Measurements from ENCODE around the gene UGGT2. TPM values are rescaled to one million over a fixed set of nuclear protein-coding genes. Genes with fewer than 3 reads are reported as not detected.

Gene UGGT2
- total RNA-seq, 4 donors from 2014 or later = 8.7 to 21.5 (median 13.6) TPM

DNA sequence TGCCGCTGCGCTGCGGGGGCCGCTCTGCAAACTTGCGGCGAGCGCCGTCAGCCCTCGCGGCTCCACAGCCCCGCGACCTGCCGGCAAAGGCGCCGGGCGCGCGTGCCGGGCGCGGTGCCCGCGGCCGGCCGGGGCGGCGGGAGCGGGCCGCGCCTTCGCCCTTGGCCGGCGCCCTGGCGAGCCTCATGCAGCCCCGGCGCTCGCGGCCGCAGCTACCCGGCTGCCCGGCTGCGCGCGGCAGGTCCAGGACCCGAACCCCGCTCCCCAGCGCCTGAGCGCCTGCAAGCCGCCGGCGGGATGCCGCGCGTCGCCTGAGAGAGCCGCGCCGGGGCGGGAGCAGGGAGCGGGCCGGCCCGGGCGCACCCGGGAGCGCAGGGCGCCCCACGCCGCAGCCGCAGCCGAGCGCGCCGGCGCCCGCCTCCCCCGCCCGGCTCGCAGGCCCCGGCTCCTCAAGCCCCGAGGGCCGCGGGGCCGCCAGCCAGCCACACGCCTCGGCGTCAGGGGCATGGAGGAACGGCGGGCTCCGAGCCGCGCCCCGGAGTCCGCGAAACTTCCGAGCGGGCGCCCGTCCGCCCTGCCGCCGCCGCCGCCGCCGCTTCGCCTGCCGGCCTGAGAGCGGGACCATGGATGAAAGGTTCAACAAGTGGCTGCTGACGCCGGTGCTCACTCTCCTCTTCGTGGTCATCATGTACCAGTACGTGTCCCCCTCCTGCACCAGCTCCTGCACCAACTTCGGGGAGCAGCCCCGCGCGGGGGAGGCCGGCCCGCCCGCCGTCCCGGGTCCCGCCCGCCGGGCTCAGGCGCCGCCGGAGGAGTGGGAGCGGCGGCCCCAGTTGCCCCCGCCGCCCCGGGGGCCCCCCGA lies 37.3 kb upstream of the UGGT2 start:
- H3K4me3 ChIP-seq (ENCODE audit: low read depth, poor library complexity, severe bottlenecking) = peak overlapping the region; percentile 28
- intact Hi-C loops (cut with DNase I; ENCODE audit: low total_unique reads) = no loop called here
- no peak for TF ChIP-seq POLR2A (IDR thresholded peaks at IDR 0.05)
- TF ChIP-seq, protein P1, sequence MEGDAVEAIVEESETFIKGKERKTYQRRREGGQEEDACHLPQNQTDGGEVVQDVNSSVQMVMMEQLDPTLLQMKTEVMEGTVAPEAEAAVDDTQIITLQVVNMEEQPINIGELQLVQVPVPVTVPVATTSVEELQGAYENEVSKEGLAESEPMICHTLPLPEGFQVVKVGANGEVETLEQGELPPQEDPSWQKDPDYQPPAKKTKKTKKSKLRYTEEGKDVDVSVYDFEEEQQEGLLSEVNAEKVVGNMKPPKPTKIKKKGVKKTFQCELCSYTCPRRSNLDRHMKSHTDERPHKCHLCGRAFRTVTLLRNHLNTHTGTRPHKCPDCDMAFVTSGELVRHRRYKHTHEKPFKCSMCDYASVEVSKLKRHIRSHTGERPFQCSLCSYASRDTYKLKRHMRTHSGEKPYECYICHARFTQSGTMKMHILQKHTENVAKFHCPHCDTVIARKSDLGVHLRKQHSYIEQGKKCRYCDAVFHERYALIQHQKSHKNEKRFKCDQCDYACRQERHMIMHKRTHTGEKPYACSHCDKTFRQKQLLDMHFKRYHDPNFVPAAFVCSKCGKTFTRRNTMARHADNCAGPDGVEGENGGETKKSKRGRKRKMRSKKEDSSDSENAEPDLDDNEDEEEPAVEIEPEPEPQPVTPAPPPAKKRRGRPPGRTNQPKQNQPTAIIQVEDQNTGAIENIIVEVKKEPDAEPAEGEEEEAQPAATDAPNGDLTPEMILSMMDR (IDR thresholded peaks at IDR 0.05) = no peak
- 0% methylated on average over 12 to 48 of the region's 133 CpGs for WGBS, 2 donors
- DNase-seq (ENCODE audit: low spot score in 2 of 2) = peak in 1 of 2 donors; percentile 83

DNA sequence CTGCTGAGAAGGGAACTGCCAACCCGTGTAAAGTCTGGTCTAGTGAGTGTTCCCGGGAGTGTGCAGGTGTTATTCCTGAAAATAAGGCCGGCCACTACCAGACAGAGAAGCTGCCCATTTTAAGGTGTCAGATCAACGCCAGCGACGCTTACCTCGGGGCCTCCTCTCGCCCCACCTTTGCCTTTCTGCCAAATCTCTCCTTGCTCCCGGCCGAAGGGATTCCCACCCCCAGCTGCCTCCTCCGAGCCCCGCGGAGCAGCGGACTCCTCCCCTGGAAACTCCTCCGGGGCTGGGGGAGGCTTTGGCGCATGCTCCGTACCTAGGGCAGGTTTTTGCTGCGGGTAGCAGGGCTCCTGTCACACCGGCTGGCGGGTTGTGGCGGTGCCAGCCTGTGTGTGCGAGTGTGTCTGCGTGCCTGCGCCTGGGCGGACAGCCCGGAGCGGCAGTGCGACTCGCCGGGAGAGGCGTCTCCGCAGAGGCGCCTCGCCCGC lies 36.6 kb upstream of the UGGT2 start, which contains the start of gene HS6ST3:
Gene HS6ST3, plus strand, starts transcription at position 359 of the 491 bp plus-strand sequence.
- 1% methylated on average over 24 to 34 of the region's 35 CpGs for WGBS, 2 donors
- peak within 1 kb of the TSS; percentile 28 for H3K4me3 ChIP-seq (ENCODE audit: low read depth, poor library complexity, severe bottlenecking)
- peak in 1 of 2 donors; percentile 84 for DNase-seq (ENCODE audit: low spot score in 2 of 2)
- no peak for TF ChIP-seq POLR2A (IDR thresholded peaks at IDR 0.05)
- TF ChIP-seq, protein P1 (IDR thresholded peaks at IDR 0.05) = no peak
- intact Hi-C loops (cut with DNase I; ENCODE audit: low total_unique reads) = no loop called here

DNA sequence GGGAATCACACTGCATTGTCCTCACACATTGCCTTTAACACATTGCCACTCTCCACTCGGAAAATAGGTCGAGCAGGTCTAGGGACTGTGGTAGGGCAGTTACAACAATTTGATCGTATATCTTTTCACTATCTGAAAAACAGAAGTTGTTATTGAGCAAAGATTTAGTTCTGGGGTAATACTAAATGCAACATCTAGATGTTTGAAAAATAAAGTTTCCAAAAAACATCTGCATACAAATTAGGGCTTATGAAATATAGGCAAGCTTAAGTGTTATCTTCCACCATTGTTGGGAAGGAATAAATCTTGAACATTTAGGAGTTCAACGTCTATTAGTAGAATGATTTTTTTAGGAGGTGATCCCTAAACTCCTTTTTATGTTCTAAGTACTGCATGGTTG lies 35.9 kb upstream of the UGGT2 start:
- intact Hi-C loops (cut with DNase I; ENCODE audit: low total_unique reads) = no loop called here
- no peak for DNase-seq (ENCODE audit: low spot score in 2 of 2)
- WGBS, 2 donors = 62 to 69% methylated on average over 4 of the region's 4 CpGs
- H3K4me3 ChIP-seq (ENCODE audit: low read depth, poor library complexity, severe bottlenecking) = no peak overlapping the region
- TF ChIP-seq, protein P1 (IDR thresholded peaks at IDR 0.05) = no peak
- TF ChIP-seq POLR2A (IDR thresholded peaks at IDR 0.05) = no peak

DNA sequence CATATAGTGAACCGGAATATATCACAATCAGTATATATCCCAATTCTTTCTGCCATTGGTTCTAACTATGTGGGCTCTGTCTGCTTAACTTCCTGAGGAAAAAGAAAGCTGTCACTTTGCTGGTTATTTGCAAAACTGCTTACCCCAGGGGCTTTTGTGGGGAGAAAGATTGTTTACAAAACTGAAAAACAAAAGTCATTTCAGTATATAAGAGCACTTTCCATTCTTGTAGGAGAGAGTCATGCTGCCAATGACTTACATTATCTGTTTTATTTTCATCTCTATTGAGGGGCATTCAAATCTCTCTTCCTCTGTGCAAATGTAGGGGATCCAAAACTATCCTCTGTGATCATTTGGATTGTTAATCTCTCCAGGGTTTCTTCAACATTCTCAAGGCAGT lies 33.5 kb upstream of the UGGT2 start:
- intact Hi-C loops (cut with DNase I; ENCODE audit: low total_unique reads) = no loop called here
- no peak for DNase-seq (ENCODE audit: low spot score in 2 of 2)
- TF ChIP-seq, protein P1 (IDR thresholded peaks at IDR 0.05) = no peak
- TF ChIP-seq POLR2A (IDR thresholded peaks at IDR 0.05) = no peak
- 84 to 97% methylated on average over 1 of the region's 1 CpG for WGBS, 2 donors
- no peak overlapping the region for H3K4me3 ChIP-seq (ENCODE audit: low read depth, poor library complexity, severe bottlenecking)

DNA sequence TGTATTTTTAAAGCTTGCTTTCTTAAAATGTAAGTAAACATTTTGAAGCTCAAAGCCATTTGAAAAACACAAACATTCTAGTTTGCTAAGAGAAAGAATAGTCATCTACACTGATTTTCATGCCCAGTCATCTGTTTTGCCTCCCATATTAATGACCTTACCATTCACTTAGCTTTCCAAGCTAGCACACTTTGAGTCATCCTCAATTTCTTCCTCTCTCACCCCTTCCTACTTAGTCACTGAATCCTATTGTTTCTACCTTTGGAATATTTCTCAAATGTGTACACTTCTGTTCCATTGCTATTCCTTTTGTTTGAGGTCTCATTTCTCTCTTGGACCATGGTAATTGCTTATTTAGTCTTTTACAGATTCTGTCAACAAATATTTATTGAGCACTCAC lies 29.4 kb upstream of the UGGT2 start:
- DNase-seq (ENCODE audit: low spot score in 2 of 2) = no peak
- TF ChIP-seq, protein P1 (IDR thresholded peaks at IDR 0.05) = no peak
- no peak for TF ChIP-seq POLR2A (IDR thresholded peaks at IDR 0.05)
- intact Hi-C loops (cut with DNase I; ENCODE audit: low total_unique reads) = no loop called here
- no peak overlapping the region for H3K4me3 ChIP-seq (ENCODE audit: low read depth, poor library complexity, severe bottlenecking)

Measured in lower leg skin (tissue), 4 donors.